CD4-positive, alpha-beta T cell treated with Interleukin-17A for 1 hour (primary cell): ENCODE results near the gene TMEM255B.
A peak's percentile ranks its signal among the peaks of the same experiment; 100 is the strongest.

Experiments used
- DNase-seq: peaks from one replicate; pipeline ENCODE4 v3.0.0-alpha.2; 2020

Gene TMEM255B

DNA sequence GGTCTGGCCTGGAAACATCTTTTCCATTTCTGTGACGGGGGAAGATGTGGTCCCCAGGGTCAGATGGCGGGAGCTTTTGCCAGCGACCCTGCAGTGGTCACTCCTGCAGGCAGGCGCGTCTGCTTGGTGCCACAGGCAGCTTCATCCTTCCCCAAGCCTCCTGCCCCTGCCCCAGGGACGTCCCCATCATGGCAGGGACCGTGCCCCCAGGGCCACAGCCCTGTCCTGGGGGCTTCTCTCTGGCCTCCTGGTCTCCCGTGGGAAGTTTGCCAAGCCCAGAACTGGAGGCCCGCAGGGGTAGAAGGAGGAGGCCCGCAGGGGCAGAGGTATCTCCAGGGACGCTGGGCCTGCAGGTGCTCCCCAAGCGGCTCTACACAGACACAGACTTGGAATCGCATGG is 47.5 kb downstream of the TMEM255B start:
- DNase-seq: no peak

DNA sequence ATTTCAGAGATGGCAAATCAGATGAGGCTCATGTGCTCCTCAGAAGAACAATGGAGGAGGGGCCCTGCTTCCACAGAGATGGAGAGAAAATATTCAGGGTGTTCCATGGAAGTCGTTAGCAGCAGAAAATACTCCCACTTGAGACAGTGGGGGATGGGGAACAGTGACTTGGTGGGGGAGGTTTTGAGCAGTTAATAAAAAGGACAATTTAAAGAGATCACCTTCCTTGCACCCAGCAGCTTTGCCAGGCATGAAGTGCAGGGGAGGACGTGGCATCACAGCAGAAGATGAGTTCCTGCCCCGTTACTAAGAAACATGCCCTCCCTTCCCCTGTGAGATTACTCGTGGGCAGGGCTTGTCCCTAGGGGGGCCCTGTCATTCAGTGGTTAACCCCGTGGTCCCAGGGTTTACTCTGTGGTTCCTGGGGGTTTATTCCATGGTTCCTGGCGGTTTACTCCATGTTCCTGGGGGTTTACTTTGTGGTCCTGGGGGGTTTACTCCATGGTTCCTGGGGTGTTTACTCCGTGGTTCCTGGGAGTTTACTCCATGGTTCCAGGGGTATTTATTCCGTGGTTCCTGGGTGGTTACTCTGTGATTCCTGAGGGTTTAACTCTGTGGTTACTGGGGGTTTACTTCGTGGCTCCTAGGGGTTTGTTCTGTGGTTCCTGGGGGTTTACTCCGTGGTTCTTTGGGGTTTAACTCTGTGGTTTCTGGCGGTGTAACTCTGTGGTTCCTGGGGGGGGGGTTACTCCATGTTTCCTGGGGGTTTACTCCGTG is 49.2 kb downstream of the TMEM255B start:
- DNase-seq: no peak

DNA sequence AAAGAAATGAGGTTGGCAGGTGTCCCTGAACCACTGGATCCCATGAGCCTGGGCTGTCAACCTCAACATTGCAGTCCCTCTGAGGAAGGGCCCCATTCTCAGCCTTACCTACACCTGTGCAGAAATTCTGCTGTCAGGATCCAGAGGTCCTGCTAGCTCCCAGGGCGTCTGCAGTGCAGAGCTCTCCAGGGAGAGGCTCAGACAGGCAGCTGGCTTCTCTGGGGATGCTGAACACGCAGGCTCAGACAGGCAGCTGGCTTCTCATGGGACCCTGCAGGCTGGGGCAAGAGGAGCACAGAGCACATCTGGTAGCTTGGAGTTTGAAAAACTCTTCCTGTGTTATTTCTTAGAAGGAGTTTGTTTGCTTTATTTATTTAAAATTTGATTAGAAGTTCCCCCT is 50.9 kb downstream of the TMEM255B start:
- no peak for DNase-seq

DNA sequence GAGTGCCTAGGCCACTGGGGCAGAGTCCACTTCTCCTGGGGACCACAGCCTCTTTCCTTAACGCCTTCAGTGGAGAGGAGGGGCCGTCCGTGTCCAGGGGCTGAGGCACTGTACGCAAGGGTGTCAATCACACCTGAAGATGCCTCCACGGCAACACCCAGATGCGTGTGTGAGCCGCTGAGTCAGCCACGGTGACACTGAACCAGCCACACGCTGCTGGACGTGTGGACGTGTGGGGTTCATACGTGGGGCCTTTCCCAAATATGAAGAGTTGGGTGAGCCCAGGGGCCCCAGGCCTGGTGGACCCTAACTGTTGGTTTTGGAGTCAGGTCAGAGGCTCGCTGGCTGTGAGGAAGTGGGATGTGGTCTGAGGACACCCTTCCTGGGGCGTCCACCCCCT is 51.6 kb downstream of the TMEM255B start:
- no peak for DNase-seq

DNA sequence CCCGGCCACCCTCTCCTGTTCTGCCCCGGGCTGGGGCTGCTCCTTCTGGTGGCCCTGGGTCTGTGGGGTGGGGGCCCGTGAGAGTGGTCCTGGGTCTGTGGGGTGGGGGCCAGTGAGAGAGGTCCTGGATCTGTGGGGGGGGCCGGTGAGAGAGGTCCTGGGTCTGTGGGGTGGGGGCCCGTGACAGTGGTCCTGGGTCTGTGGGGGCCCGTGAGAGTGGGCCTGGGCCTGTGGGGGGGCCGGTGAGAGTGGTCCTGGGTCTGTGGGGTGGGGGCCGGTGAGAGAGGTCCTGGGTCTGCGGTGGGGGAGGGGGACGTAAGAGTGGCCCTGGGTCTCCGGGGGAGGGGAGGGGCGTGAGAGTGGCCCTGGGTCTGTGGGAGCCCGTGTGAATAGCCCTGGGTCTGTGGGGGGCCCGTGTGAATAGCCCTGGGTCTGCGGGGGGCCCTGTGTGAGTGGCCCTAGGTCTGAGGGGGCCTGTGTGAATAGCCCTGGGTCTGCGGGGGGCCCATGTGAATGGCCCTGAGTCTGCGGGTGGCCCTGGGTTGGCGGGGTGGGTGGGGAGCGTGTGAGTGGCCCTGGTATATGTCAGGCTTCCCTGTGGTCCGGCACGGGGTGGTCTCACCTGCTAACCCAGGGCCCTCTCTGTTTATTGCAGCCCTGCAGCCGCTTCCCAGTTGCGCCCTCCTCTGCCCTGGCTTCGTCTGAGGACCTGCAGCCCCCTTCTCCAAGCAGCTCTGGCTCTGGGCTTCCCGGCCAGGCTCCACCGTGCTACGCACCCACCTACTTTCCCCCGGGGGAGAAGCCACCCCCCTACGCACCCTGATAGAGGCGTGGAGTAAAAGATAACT is 52.3 kb downstream of the TMEM255B start:
- no peak for DNase-seq

DNA sequence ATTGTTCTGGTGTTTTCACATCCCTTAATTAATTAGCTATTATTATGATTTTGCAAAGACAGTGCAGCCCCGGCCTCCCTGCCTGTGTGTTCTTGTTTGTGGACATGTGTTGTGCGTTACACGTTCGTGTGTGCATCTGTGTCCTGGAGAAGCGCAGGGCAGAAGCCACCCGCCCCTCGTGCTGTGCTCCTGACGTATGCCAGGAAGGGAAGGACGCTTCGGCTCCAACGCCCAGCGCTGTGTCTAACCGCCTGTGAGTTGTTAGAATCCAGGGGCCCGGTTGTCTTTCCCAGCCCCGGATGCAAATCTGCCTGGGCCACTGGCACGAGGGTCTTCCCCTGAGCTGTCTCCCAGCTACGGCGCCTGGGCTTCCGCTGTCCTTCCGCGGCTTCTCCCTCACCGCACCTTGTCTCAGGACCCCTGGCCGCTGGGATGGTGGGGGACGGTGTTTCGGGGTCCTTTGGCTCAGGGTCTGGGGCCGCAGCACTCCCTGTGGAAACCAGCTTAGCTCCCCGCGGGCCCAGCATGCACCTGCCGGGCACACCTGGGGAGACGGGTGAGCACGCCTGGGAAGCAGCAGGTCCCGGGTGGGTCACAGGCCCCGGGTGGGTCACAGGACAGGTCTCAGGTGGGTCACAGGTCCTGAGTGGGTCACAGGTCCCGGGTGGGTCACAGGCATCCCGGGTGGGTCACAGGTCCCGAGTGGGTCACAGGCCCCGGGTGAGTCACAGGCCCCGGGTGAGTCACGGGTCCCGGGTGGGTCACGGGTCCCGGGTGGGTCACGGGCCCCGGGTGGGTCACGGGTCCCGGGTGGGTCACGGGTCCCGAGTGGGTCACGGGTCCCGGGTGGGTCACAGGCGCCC is 53.4 kb downstream of the TMEM255B start:
- no peak for DNase-seq

DNA sequence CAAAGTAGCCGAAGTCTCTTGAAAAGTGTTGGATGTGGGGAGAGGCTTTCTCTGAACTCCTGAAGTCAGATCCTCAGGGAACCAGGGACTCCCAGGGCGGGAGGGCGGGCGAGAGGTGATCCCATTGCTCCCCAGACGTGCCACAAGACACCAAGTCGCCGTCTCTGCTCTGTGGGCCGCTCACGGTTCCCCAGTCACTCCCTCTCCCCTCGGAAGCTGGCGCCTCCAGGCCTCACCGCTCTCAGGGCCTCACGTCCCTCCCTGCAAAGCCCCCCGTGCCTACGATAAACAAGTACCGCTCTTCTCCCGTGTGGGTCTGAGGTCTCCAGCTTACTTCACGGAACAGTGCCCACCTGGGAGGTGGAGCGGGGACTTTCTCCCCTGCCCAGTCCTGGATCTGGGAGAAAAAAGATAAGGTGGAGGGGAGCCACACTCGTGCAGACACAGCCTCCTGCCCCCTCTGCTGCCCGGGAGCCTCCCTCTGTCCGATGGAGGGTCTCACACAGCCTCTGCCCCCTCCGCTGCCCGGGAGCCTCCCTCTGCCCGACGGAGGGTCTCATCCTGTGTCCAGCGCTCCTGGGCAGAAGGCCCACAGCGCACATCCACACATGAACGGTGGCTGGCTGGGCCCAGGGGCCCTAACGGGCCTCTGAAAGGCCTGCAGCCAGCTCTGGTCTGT is 54.2 kb downstream of the TMEM255B start:
- no peak for DNase-seq

DNA sequence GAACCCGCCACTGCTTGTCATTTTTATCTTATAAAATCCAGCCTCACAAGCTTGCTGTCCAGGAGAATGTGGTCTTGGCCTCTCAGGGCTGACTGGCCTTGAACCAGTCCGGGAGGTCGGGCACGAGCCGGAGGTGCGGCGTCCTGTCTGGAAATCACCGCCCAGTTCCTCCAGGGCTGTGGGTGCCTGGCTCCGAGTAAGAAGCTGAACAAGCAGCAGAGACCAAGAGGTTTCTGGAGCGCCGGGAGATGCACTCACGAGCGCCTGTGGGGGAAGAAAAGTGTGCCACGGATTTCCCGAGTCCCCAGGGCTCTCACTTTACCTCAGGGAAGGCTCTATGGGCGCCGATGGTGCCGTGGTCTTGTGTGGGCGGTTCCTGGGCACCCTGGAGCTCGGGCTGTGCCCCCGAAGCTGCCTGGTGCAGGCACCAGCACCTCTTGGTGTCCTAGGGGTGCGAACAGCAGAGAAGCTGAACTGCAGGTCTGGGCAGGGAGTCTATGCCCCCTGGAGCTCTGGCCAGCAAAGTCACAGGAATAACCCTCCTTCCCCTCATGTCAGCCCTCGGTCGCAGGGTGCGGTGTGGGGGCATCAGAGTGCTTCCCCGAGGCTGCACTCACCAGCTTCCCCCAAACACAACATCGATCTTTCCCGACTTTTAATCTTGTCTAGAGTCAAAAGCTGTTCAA is 54.9 kb downstream of the TMEM255B start:
- DNase-seq: no peak

DNA sequence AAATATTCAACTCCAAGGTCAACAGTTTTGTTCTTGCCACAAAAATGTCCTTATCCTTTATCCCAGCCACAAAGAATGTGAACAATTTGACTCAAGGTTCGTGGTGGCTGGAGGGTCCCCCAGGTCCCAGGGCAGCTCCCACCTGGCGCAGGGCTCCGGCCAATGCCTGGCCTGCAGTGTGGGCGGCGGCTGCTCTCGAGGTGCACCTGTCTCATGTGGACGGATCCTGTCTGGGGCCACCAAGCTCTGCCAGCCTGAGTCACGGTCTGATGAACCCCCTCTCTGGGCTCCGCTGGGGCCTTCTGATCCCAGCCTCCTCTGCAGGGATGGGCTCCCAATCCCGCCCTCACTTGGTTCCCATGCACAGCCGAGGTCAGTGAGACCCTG is 55.4 kb downstream of the TMEM255B start:
- no peak for DNase-seq

DNA sequence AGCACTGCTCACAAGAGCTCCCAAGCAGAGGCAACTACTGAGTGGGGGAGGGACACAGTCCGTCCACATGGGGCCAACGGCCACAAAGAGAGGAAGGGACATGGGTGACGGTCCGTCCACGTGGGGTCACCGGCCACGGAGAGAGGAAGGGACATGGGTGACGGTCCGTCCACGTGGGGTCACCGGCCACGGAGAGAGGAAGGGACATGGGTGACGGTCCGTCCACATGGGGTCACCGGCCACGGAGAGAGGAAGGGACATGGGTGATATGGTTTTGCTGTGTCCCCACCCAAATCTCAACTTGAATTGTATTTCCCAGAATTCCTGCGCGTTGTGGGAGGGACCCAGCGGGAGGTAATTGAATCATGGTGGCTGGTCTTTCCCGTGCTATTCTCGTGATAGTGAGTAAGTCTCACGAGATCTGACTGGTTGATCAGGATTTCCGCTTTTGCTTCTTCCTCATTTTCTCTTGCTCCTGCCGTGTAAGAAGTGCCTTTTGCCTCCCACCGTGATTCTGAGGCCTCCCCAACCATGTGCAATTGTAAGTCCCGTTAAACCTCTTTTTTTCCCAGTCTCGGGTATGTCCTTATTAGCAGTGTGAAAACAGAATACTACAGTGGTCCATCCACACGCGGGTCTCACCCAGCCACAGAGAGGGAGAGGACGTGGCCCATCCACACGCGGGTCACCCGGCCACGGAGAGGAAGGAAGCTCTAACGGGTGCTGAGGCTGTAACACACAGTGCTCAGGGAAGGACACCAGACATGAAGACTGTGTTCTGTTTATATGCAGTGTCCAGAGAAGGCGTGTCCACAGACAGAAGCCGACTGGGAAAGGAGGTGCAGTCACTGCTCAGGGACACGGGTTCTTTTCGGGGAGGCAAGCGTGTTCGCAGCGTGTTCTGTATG is 56.4 kb downstream of the TMEM255B start:
- peak; percentile 54 for DNase-seq

DNA sequence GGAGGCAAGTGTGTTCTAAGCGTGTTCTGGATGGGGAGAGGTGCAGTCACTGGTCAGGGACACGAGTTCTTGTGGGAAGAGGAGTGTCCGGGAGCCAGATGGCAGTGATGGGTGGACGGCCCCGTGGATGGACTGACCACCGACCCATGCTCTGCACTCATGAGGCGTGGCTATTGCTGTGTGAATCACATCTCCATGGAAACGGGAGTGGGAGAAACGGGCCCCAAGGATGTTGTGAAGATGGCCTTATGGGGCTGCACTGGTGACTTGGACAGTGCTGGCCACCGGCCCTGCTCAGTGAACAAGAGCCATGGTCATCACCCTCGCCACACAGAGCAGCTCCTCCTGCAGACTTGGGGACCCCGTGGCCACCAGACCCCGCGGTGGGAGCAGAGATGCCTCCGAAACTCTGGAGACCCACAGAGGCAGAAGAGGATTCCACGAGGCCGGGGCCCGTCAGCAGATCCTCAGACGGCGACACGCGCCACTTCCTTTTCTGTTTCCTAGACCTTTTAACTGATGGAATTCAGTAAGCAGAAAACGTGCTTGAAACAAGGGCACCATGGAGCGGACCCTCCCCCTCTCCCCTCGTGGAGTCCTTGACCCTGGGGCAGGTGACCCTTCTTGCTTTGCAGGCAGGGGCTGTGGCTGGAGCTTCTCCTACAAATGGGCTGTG is 57.4 kb downstream of the TMEM255B start:
- no peak for DNase-seq

DNA sequence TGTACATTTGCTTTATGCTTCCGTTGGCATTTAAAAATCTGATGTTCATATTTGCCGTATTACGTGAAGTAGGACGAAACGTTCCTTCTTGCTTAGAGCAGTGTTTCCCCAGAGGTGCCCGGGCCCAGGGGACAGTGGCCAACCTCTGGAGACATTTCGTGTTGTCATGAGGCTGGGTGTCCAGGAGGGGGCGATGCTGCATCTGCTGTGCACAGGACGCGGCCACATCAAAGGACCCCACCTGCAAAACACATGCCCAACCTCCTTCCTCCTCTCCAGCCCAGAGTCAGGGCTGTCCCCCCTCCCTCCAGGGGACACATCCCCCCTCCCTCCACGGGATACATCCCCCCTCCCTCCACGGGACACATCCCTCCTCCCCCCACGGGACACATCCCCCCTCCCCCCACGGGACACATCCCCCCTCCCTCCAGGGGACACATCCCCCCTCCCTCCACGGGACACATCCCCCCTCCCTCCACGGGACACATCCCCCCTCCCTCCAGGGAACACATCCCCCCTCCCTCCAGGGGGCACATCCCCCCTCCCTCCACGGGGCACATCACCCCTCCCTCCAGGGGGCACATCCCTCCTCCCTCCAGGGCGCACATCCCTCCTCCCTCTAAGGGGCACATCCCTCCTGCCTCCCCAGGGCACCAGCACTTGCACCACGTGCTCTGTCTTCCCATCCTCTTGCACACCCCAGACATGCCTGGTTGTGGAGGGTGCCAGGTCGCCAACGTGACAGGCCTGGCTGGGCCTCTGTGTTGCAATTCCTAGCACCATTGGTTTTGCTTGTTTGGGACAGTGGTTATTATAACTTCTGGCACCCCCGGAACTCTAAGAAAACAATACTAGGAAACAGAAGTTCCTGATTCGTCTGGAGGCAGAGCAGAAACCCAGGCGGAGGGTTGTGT is 58.2 kb downstream of the TMEM255B start:
- DNase-seq: peak; percentile 89

DNA sequence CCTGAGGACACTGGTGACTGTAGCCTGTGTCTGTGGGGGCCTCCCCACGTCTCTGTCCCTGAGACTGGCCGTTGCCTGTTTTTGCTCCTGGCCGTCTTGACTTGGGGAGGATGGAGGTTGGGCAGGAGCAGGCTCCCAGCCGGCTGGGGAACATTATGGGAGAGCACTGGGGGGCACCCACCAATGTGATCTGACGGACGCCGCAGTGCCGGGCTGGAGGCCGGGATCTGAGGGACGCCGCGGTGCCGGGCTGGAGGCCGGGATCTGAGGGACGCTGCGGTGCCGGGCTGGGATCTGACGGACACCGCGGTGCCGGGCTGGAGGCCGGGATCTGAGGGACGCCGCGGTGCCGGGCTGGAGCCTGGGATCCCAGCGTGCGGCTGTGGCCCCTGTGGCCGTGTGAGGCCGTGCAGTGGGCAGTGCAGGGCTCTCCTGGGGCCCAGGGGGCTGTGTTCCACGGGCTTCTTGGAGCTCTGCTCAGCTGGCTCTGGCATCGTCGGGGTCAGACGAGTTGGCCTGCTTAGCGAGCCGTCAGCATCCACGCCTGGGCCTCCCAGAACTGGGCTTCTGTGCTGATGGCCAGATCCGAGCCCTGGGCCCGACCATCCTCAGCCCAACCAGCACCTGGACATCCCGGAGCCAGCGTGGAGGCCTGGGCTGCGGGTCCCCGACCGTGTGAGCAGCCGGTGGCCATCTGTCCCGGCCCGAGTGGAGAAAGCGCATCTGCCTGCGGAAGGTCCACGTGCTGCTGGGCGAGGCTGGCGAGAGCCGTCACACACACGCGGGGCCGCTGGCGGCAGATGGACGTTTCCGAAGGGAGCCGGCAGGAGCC is 59.0 kb downstream of the TMEM255B start:
- no peak for DNase-seq

DNA sequence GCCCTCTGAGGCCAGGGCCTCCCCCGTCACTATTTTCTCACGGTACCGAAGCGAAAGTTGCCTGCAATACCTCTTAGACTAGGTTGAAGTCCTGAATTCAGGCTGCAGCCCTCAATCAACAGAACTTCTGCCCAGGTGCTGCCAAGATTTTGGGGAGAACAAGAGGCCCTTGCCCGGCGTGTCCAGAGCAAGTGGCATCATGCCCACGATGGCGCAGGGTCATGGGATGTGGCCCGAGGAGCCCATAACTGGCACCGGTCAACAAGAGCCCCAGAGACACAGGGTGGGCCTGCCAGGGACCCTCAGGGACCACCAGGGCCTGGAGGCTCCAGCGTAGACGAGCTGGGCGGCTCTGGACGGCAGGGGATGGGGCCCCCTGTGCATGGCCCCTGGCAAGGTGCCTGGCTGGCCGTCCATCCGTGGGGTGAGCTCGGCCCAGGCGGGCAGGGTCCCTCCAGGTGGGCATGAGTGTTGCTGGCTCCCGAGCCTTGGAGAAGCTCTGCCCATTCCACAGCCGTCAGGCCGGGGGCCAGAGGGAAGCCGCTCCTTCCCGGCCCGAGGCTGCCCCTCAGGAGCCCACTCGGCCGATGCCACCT is 59.8 kb downstream of the TMEM255B start:
- DNase-seq: no peak

DNA sequence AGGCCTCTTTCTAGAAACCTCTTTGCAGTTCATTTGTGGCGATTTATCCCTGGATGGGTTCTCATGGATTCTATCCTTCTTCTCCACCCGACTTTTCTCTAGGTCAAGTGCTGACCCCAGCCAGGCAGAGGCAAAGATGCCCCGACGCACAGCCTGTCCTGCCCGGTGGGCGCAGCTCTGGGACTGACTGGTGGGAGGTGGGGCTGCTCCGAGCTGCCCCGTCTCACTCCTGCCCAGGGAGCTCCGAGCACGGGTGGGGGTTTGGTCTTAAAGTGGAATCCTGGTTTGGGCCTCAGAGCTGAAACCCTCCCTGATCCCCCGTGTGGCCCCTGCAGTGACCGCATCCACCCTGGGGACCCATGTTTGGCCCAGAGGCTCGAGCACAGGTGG is 60.3 kb downstream of the TMEM255B start:
- DNase-seq: no peak

DNA sequence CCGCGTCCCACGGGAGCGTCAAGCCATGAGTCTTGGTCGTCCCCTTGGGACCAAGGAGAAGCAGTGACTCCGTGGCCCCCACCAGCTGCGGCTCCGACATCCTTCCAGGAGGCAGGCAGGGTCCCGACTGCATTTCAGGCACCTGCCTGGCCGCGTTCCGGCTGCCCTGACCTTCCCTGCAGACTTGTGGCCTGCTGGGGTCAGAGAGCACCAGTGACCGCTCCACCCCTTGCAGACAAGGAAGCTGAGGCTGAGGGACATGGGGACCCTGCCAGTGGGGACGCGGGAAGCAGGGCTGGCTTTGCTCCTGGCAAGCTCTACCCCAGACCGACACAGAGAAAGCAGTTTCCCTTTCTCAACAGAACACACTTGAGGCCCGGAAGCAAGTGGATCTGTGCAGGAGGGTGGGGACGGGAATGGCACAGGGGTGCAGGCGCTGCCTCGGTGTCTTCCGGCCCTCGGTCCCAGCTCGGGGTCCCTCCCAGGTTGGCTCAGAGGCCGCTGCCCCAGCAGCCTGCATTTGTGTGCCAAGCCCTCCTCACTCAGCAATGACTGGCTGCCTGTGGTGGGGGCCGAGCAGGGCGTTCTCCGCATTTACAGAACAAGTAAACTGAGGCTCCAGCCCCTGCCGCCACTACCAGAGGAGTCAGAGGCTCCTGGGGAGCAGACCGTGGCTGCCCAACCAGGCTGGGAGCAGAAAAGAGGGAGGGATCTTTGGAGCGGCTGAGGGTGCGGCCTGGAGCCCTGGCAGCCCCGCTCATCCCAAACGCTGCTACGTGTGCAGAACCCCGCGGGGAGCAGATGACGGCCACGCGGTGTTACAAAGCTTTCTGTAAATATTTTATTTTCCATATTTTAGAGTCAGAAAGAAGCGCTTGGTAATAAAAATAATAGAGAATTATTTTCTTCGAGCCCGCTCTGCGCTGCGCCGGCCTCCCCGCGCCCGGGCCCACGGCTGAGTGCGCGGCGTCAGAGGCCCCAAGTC is 61.0 kb downstream of the TMEM255B start:
- no peak for DNase-seq
